Astrocyte (in vitro differentiated cells and primary cell): Measurements from ENCODE around the gene PPP1R9A.

Source experiments
- CTCF ChIP-seq: IDR thresholded peaks from 2 replicates; pipeline ENCODE4 v1.5.1; 2011; ENCODE audit warnings: low read depth, mild to moderate bottlenecking, inconsistent platforms, low read length, moderate library complexity; ENCODE audit not compliant: insufficient read depth
- EZH2 ChIP-seq: IDR thresholded peaks from 2 replicates; pipeline ENCODE4 v1.6.1; 2012; ENCODE audit warnings: mild to moderate bottlenecking, low read length, inconsistent platforms; ENCODE audit not compliant: insufficient read depth

DNA sequence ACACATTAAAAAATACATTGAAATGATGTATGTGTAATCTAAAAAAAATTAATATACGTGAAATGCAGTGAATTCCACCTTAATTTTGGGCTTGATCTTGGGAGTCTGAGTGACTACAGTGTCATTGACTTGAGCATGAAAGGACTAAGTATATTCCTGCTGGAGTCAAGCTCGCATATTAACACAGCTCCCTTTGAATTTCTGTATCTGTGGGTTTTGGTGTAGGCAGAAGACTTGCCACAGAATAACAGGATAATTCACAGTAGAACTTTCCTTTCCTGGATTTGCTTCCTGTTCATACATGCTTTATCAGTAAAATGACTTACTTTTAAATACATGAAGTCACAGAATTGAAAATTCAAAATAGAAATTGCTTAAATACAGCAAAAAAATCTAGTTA lies 55.3 kb downstream of the PPP1R9A start:
- no peak for TF ChIP-seq CTCF
- no peak for TF ChIP-seq EZH2
